Measurements from ENCODE around the gene ABCC1. TPM values are rescaled to one million over a fixed set of nuclear protein-coding genes. Genes with fewer than 3 reads are reported as not detected.

The ABCC1 gene
- total RNA-seq, 2 donors from 2014 or later, result 16.2 to 20.9 TPM

DNA sequence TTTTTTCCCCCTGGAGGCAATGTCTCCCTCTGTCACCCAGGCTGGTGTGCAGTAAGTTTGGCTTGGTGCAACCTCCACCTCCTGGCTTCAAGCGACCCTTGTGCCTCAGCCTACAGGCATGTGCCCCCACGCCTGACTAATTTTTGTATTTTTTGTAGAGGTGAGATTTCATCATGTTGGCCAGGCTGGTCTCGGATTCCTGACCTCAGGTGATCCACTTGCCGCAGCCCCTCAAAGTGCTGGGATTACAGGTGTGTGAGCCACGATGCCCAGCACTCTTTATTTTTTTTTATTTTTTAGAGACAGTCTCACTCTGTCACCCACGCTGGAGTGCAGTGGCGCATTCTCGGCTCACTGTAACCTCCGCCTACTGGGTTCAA is 160.7 kb downstream of the ABCC1 start:
- DNase-seq, result no peak
- intact Hi-C loops (cut with DNase I), result loop anchor here in 1 of 2 donors (5.0 kb wide), 1 partner anchor 233 kb away; no protein-coding TSS in a partner anchor
- no peak for ATAC-seq

- DNase-seq (no peak), ATAC-seq (no peak)
- intact Hi-C loops (cut with DNase I), result loop anchor here in 1 of 2 donors (5.0 kb wide), 1 partner anchor 234 kb away; no protein-coding TSS in a partner anchor
Observed at GRCh38 chr16:16111639-16112038, 162.2 kb downstream of the ABCC1 start.

- intact Hi-C loops (cut with DNase I), result loop anchor here in 1 of 2 donors (5.0 kb wide), 1 partner anchor 235 kb away; no protein-coding TSS in a partner anchor
- ATAC-seq (no peak), DNase-seq (no peak)
Observed at GRCh38 chr16:16112450-16113053, 163.1 kb downstream of the ABCC1 start.

DNA sequence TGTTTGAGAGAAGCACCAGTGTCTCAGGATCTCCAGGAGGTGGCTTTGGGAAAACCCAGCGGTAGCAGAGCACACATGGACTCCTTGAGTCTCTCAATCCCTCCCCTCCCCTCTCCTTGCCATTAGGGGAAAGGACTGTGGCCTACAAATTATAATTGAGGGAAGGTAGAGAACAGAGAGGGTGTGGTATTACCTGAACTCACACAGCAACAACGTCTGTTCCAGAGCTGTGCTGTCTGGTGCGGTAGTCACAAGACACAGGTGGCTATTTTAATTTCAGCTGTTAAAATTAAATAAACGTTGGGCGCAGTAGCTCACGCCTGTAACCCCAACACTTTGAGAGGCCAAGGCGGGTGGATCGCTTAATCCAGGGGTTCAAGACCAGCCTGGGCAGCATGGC is 163.7 kb downstream of the ABCC1 start:
- intact Hi-C loops (cut with DNase I), result loop anchor here in 1 of 2 donors (5.0 kb wide), 1 partner anchor 236 kb away; no protein-coding TSS in a partner anchor
- ATAC-seq, result no peak
- DNase-seq, result no peak

GRCh38 chr16:16116841-16117240 is 167.4 kb downstream of the ABCC1 start:
- no peak for DNase-seq
- no peak for ATAC-seq
- intact Hi-C loops (cut with DNase I), result no loop called here

GRCh38 chr16:16118337-16118736 is 168.9 kb downstream of the ABCC1 start:
- intact Hi-C loops (cut with DNase I), result no loop called here
- no peak for ATAC-seq
- no peak for DNase-seq

DNA sequence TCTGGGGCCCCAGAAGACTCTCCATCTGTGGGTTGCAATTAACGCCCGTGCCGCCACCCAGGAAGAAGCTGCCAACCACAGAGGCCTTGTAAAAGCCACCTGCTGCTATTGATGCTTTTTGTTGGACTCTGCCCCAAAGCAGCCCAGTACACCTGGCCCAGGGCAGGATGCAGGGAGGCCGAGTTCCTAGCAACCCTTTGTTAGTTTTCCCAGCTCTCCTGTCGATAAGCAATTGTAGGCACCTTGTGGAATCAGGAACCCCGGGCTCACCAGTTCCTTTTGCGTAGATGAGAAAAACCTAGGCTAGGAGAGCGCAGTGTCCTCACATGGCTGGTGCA is 170.6 kb downstream of the ABCC1 start:
- DNase-seq (no peak), ATAC-seq (no peak)
- intact Hi-C loops (cut with DNase I), result loop anchor here (10.0 kb wide), 2 partner anchors 85 to 95 kb away; no protein-coding TSS in a partner anchor

- intact Hi-C loops (cut with DNase I), result loop anchor here (10.0 kb wide), 2 partner anchors 86 to 96 kb away; no protein-coding TSS in a partner anchor
- peak; percentile 89 to 95 for ATAC-seq
- DNase-seq, result peak; percentile 72
Observed at GRCh38 chr16:16120382-16121184, 171.2 kb downstream of the ABCC1 start.

DNA sequence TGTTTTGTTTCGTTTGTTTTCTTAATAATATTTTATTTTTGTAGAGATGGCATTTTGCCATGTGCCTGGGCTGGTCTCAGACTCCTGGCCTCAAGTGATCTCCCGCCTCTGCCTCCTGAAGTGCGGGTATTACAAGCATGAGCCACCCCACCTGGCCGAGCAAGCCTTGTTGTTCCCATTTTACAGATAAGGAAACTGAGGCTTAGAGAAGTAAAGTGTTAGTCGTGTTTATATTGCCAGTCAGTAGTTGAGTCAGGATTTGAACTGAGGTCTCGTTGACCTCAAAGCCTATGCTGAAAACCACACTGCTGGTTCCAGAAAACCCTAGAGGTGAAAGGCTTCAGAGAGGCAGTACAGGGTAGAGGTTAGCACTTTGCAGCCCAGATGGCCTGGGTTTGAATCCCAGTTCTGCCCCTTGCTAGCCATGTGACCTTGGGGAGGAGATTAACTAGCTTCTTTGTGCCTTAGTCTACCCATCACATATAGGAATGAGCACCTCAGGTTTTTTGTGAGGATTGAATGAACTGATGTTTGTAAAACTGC is 171.8 kb downstream of the ABCC1 start:
- DNase-seq (no peak), ATAC-seq (no peak)
- intact Hi-C loops (cut with DNase I), result loop anchor here (10.0 kb wide), 2 partner anchors 86 to 96 kb away; no protein-coding TSS in a partner anchor

- intact Hi-C loops (cut with DNase I), result loop anchor here (10.0 kb wide), 2 partner anchors 87 to 97 kb away; no protein-coding TSS in a partner anchor
- DNase-seq (no peak), ATAC-seq (no peak)
Observed at GRCh38 chr16:16122264-16122663, 172.8 kb downstream of the ABCC1 start.

- no peak for ATAC-seq
- intact Hi-C loops (cut with DNase I), result loop anchor here (10.0 kb wide), 2 partner anchors 90 to 100 kb away; no protein-coding TSS in a partner anchor
- DNase-seq, result no peak
Observed at GRCh38 chr16:16124438-16124837, 175.0 kb downstream of the ABCC1 start.

DNA sequence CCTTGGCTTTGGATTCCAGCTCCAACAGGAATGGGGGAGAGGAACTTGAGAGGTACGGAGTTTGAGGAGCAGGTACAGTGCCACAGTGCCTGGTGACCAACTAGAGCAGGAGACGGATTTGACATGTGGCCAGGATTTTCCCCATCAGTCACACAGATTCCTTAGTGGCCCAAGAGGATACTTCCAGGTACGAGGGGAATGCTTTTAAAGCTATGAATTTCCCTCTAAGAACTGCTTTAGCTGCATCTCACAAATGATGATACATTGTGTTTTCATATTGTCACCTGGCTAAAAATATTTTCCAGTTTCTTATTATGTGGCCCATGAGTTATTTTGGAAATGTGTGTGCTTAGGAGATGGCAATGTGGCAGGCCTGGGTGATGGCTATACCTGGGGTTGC is 175.6 kb downstream of the ABCC1 start:
- ATAC-seq (no peak), DNase-seq (no peak)
- intact Hi-C loops (cut with DNase I), result loop anchor here (5.0 to 10.0 kb wide), 4 partner anchors 90 to 358 kb away; no protein-coding TSS in a partner anchor

DNA sequence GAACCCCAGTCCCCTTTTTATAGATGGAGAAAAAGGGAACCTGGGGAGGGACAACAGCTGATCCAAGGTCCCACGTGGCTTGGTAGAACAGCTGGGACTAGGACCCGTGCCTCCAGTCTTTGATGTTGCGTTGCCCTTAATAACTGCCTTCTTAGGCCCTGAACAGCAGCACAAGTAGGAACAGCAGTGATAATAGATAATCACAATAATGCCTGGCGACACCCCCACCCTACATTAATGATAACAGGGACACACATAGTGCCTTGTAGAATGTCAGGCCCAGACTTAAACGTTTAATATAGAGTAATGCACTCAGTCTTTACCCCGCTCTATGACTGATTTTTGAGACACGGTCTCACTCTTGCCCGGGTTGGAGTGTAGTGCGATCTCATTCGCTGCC is 177.5 kb downstream of the ABCC1 start:
- no peak for ATAC-seq
- intact Hi-C loops (cut with DNase I), result loop anchor here (1.0 to 10.0 kb wide), 5 partner anchors 92 to 360 kb away; no protein-coding TSS in a partner anchor
- DNase-seq, result no peak

GRCh38 chr16:16127469-16128116 is 178.2 kb downstream of the ABCC1 start:
- intact Hi-C loops (cut with DNase I), result loop anchor here (1.0 to 10.0 kb wide), 5 partner anchors 93 to 360 kb away; no protein-coding TSS in a partner anchor
- DNase-seq (peak; percentile 60), ATAC-seq (peak; percentile 85 to 87)

- DNase-seq (no peak), ATAC-seq (no peak)
- intact Hi-C loops (cut with DNase I), result no loop called here
Observed at GRCh38 chr16:16131204-16131603, 181.8 kb downstream of the ABCC1 start.

- ATAC-seq (no peak), DNase-seq (no peak)
- intact Hi-C loops (cut with DNase I), result no loop called here
Observed at GRCh38 chr16:16131659-16132058, 182.2 kb downstream of the ABCC1 start.

DNA sequence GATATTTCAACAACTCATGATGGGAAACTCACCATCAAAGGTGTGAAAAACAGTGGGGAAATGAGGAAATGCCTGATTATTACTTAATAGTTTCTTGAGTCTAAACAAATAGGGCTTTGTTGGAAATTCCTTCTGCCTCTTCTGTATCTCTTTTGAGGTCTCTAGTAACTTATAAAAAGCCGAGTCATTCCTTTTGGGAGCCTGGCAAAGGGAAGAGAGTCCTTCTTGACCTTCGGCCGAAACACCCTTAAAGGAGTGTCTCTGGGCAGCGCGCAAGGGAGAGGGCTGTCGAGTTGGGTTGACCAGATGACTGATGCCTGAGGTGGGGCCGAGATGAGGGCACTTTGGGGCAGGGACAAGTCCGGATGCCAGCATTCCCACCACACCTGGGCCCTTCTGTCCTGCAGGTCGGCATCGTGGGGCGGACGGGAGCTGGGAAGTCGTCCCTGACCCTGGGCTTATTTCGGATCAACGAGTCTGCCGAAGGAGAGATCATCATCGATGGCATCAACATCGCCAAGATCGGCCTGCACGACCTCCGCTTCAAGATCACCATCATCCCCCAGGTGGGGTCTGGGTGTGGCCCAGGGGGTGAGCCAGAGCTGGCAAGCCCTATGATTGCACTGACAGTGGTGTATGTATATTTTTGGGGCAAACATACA is 184.7 kb downstream of the ABCC1 start:
- DNase-seq (no peak), ATAC-seq (no peak)
- intact Hi-C loops (cut with DNase I), result no loop called here

DNA sequence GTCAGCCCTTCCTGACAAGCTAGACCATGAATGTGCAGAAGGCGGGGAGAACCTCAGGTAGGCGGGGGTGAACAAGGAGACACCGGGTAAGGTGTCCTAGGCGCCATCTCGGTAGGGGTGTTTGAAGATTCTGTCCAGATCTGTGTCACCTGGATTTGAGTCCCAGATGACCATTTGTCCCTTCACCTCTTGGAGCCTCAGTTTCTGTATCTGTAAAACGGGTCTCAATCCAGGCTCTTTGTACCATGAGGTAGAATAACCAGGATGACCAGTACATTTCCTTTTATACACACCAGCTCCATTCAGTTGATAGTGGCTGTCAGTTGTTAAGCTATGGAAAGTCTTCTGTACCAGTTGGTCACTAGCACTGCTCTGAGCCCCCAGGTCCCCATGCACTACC is 187.2 kb downstream of the ABCC1 start:
- ATAC-seq (no peak), DNase-seq (no peak)
- intact Hi-C loops (cut with DNase I), result no loop called here

- no peak for ATAC-seq
- intact Hi-C loops (cut with DNase I), result no loop called here
Observed at GRCh38 chr16:16137110-16137509, 187.7 kb downstream of the ABCC1 start.

More at GRCh38 chr16:16137110-16137509, 187.7 kb downstream of the ABCC1 start:
- no peak for DNase-seq
